ENCODE data around the gene AKT3.

GRCh38 chr1:243514927-243515326 is 335.1 kb downstream of the AKT3 start:
- TF ChIP-seq, protein P1, sequence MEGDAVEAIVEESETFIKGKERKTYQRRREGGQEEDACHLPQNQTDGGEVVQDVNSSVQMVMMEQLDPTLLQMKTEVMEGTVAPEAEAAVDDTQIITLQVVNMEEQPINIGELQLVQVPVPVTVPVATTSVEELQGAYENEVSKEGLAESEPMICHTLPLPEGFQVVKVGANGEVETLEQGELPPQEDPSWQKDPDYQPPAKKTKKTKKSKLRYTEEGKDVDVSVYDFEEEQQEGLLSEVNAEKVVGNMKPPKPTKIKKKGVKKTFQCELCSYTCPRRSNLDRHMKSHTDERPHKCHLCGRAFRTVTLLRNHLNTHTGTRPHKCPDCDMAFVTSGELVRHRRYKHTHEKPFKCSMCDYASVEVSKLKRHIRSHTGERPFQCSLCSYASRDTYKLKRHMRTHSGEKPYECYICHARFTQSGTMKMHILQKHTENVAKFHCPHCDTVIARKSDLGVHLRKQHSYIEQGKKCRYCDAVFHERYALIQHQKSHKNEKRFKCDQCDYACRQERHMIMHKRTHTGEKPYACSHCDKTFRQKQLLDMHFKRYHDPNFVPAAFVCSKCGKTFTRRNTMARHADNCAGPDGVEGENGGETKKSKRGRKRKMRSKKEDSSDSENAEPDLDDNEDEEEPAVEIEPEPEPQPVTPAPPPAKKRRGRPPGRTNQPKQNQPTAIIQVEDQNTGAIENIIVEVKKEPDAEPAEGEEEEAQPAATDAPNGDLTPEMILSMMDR (IDR thresholded peaks at IDR 0.05) = no peak
- no peak for TF ChIP-seq POLR2A (IDR thresholded peaks at IDR 0.05)

Measured in esophagus squamous epithelium (tissue), 4 donors.